NCI-H2107 (cell line): Measurements from ENCODE around the gene RCC1.
A peak's percentile ranks its signal among the peaks of the same experiment; 100 is the strongest.
"Not testable (repeated sequence)": the region's sequence is repeated elsewhere in the genome, so short reads cannot be mapped to it uniquely, and the experiment has no call there.

Source experiments
- DNase-seq: peaks from one replicate; lab custom pipeline; 2025; lab: John Stamatoyannopoulos, UW

RCC1 gene

GRCh38 chr1:28551381-28551780, 45.5 kb downstream of the RCC1 start:
- no peak for DNase-seq

GRCh38 chr1:28552758-28553663, 47.2 kb downstream of the RCC1 start, which contains the start of gene TRNAU1AP:
TRNAU1AP (plus strand) TSS chr1:28553085; CDS start chr1:28553111, 26 bp downstream.
- DNase-seq: peak; percentile 98

- DNase-seq: peak; percentile 62
Observed at GRCh38 chr1:28560886-28561285, 55.0 kb downstream of the RCC1 start.

GRCh38 chr1:28564310-28564709, 58.5 kb downstream of the RCC1 start:
- DNase-seq: no peak

GRCh38 chr1:28565040-28565439, 59.2 kb downstream of the RCC1 start:
- no peak for DNase-seq

GRCh38 chr1:28565726-28566125, 59.9 kb downstream of the RCC1 start:
- DNase-seq: no peak

GRCh38 chr1:28566931-28567330, 61.1 kb downstream of the RCC1 start:
- DNase-seq: no peak

GRCh38 chr1:28571911-28572310, 66.1 kb downstream of the RCC1 start:
- no peak for DNase-seq

GRCh38 chr1:28572891-28573290, 67.0 kb downstream of the RCC1 start:
- not testable (repeated sequence) for DNase-seq

GRCh38 chr1:28573564-28573963, 67.7 kb downstream of the RCC1 start:
- DNase-seq: no peak

- no peak for DNase-seq
Observed at GRCh38 chr1:28577052-28577678, 71.3 kb downstream of the RCC1 start.

GRCh38 chr1:28577738-28578536, 72.1 kb downstream of the RCC1 start:
- no peak for DNase-seq

- DNase-seq: no peak
Observed at GRCh38 chr1:28578696-28579218, 72.9 kb downstream of the RCC1 start.

- DNase-seq: no peak
Observed at GRCh38 chr1:28579401-28579800, 73.6 kb downstream of the RCC1 start.

GRCh38 chr1:28580722-28581530, 75.1 kb downstream of the RCC1 start:
- DNase-seq: no peak

GRCh38 chr1:28581531-28582247, 75.8 kb downstream of the RCC1 start:
- DNase-seq: peak; percentile 97

- no peak for DNase-seq
Observed at GRCh38 chr1:28582248-28582615, 76.4 kb downstream of the RCC1 start.

- not testable (repeated sequence) for DNase-seq
Observed at GRCh38 chr1:28586585-28587391, 80.9 kb downstream of the RCC1 start.
